Endothelial cell (in vitro differentiated cells): Measurements from ENCODE around the gene YIPF6. TPM values are rescaled to one million over a fixed set of nuclear protein-coding genes. Genes with fewer than 3 reads are reported as not detected.
"Not testable (repeated sequence)": the region's sequence is repeated elsewhere in the genome, so short reads cannot be mapped to it uniquely, and the experiment has no call there.

Source experiments
- DNase-seq: peaks from one replicate; pipeline ENCODE4 v3.0.0; 2021; ENCODE audit warnings: low spot score
- H3K27ac Mint-ChIP-seq: one replicate; pipeline ENCODE4 v1.8.0; 2021; ENCODE audit warnings: mixed read lengths, inconsistent platforms; ENCODE audit not compliant: unreplicated experiment
- H3K27me3 Mint-ChIP-seq: one replicate; pipeline ENCODE4 v1.8.0; 2021; ENCODE audit warnings: mild to moderate bottlenecking, moderate library complexity, mixed read lengths, inconsistent platforms; ENCODE audit not compliant: unreplicated experiment
- H3K36me3 Mint-ChIP-seq: one replicate; pipeline ENCODE4 v1.8.0; 2021; ENCODE audit warnings: mild to moderate bottlenecking, low read depth, mixed read lengths, inconsistent platforms; ENCODE audit not compliant: unreplicated experiment
- H3K4me1 Mint-ChIP-seq: one replicate; pipeline ENCODE4 v1.8.0; 2021; ENCODE audit warnings: mild to moderate bottlenecking, mixed read lengths, inconsistent platforms; ENCODE audit not compliant: unreplicated experiment
- H3K4me3 Mint-ChIP-seq: one replicate; pipeline ENCODE4 v1.8.0; 2021; ENCODE audit warnings: mild to moderate bottlenecking, mixed read lengths, inconsistent platforms; ENCODE audit not compliant: unreplicated experiment
- H3K9me3 Mint-ChIP-seq: one replicate; pipeline ENCODE4 v1.8.0; 2021; ENCODE audit warnings: mixed read lengths, inconsistent platforms; ENCODE audit not compliant: unreplicated experiment
- total RNA-seq: library from RNA; stranded (reverse); fragmentation: NEBNext Ultra II Directional; extraction: Animal tissue kit (Norgen Biotek cat#: 25700); gene quantifications from one replicate; pipeline ENCODE4 v1.2.1, GENCODE V29; 2021; ENCODE audit not compliant: unreplicated experiment
- TF ChIP-seq, protein P1 (sequence below): fragments of 200-600 bp; sonication (generic); IDR thresholded peaks from one replicate; pipeline ENCODE4 v1.5.0; 2021; ENCODE audit warnings: antibody characterized with exemption; ENCODE audit not compliant: unreplicated experiment

YIPF6 gene
- total RNA-seq, 1 donor from 2014 or later = 32.1 TPM

- Mint-ChIP-seq H3K9me3 (no peaks in the 10 kb centered on the region), H3K4me3 (no peak overlapping the region), H3K4me1 (no peaks in the 10 kb centered on the region), H3K36me3 (no peaks in the 10 kb centered on the region), H3K27me3 (no peaks in the 10 kb centered on the region), H3K27ac (no peak overlapping the region)
- DNase-seq = peak; percentile 19
- TF ChIP-seq, protein P1, sequence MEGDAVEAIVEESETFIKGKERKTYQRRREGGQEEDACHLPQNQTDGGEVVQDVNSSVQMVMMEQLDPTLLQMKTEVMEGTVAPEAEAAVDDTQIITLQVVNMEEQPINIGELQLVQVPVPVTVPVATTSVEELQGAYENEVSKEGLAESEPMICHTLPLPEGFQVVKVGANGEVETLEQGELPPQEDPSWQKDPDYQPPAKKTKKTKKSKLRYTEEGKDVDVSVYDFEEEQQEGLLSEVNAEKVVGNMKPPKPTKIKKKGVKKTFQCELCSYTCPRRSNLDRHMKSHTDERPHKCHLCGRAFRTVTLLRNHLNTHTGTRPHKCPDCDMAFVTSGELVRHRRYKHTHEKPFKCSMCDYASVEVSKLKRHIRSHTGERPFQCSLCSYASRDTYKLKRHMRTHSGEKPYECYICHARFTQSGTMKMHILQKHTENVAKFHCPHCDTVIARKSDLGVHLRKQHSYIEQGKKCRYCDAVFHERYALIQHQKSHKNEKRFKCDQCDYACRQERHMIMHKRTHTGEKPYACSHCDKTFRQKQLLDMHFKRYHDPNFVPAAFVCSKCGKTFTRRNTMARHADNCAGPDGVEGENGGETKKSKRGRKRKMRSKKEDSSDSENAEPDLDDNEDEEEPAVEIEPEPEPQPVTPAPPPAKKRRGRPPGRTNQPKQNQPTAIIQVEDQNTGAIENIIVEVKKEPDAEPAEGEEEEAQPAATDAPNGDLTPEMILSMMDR = peak; percentile 47
Observed at GRCh38 chrX:68490644-68491043, 8.2 kb upstream of the YIPF6 start.

DNA sequence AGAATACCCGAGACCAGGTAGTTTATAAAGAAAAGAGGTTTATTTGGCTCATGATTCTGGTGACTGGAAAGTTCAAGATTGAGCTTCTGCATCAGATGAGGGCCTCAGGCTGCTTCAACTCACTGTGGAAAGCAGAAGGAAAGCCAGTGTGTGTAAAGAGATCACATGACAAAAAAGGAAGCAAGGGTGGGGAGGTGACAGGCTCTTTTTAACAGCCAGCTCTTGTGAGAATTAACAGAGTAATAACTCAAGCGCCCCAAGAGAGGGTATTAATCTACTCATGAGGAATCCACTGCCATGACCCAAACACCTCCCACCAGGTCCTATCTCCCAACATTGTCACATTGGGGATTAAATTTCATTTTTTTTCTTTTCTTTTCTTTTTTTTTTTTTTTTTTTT lies 6.3 kb upstream of the YIPF6 start:
- H3K27me3 Mint-ChIP-seq = no peaks in the 10 kb centered on the region
- no peaks in the 10 kb centered on the region for H3K36me3 Mint-ChIP-seq
- no peaks in the 10 kb centered on the region for H3K9me3 Mint-ChIP-seq

GRCh38 chrX:68493776-68494175 lies 5.1 kb upstream of the YIPF6 start:
- DNase-seq, H3K4me3 Mint-ChIP-seq, H3K27ac Mint-ChIP-seq, H3K27me3 Mint-ChIP-seq, H3K4me1 Mint-ChIP-seq, H3K9me3 Mint-ChIP-seq, H3K36me3 Mint-ChIP-seq: not testable (repeated sequence)

More for the DNA sequence above, 6.3 kb upstream of the YIPF6 start:
- Mint-ChIP-seq H3K4me3 (no peak overlapping the region), H3K27ac (no peak overlapping the region), H3K4me1 (no peaks in the 10 kb centered on the region)
- TF ChIP-seq, protein P1 = no peak
- no peak for DNase-seq

- TF ChIP-seq, protein P1 = no peak
- H3K4me1 Mint-ChIP-seq = peaks cover 5% of the 10 kb centered on the region
- H3K9me3 Mint-ChIP-seq = no peaks in the 10 kb centered on the region
- peaks cover 8% of the 10 kb centered on the region for H3K27me3 Mint-ChIP-seq
- peak; percentile 3 for DNase-seq
- H3K4me3 Mint-ChIP-seq = peak overlapping the region; percentile 99
- peak overlapping the region; percentile 99 for H3K27ac Mint-ChIP-seq
- H3K36me3 Mint-ChIP-seq = peaks cover 3% of the 10 kb centered on the region
Observed at GRCh38 chrX:68498044-68498507, 775 bp upstream of the YIPF6 start.

DNA sequence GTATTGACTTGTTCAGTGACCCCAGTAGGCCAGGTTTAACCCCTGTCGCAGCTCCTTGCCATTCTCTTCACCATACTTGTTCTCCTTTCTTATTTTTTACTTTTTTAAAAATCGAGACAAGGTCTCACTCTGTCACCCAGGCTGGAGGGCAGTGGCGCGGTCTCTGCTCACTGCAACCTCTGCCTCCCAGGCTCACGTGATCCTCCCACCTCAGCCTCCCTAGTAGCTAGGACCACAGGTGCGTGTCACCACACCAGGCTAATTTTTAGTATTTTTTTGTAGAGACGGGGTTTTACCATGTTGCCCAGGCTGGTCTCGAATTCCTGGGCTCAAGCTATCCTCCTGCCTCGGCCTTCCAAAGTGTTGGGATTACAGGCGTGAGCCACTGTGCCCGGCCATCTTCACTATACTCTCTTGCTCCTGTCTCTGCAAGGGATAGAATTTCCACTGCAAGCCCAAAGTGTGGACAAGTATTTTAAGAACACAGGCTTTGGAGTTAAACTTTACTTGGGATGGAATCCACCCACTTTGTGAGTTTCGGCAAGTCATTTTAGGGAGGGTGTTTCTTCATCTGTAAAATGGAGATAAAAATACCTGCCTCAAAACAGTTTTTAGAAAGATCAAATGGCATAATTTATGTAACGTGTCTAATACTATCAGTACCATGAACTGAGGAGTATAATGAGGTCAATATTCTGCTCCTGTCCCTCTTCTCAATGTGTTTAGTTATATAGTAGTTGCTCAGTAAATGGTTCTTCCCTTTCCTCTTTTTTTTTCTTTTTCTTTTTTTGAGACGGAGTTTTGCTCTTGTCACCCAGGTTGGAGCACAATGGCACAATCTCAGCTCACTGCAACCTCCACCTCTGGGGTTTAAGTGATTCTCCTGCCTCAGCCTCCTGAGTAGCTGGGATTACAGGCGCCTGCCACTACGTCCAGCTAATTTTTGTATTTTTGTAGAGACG lies 973 bp downstream of the YIPF6 start:
- H3K36me3 Mint-ChIP-seq = peaks cover 3% of the 10 kb centered on the region
- H3K27ac Mint-ChIP-seq = peak overlapping the region; percentile 99
- H3K27me3 Mint-ChIP-seq = peaks cover 8% of the 10 kb centered on the region
- TF ChIP-seq, protein P1 = no peak
- peak overlapping the region; percentile 99 for H3K4me3 Mint-ChIP-seq
- DNase-seq = no peak
- no peaks in the 10 kb centered on the region for H3K9me3 Mint-ChIP-seq
- H3K4me1 Mint-ChIP-seq = peaks cover 5% of the 10 kb centered on the region
